DOHH2 (cell line): Measurements from ENCODE around the gene VSTM2B.

Source experiments
- H3F3A ChIP-seq: fragments of 200-600 bp; sonication (generic), shearing (Covaris generic); 2 replicates; pipeline ENCODE4 v1.6.0; 2016; ENCODE audit warnings: antibody characterized with exemption, mild to moderate bottlenecking; ENCODE audit not compliant: control insufficient read depth, insufficient read depth
- H3K27ac ChIP-seq: fragments of 200-600 bp; sonication (generic); 2 replicates; pipeline ENCODE4 v1.5.1; 2014; ENCODE audit warnings: low read depth, mild to moderate bottlenecking, low read length, moderate library complexity
- H3K27me3 ChIP-seq: fragments of 200-600 bp; sonication (generic); 2 replicates; pipeline ENCODE4 v1.6.1; 2014; ENCODE audit warnings: mild to moderate bottlenecking, low read length, mixed read lengths; ENCODE audit not compliant: control insufficient read depth
- H3K36me3 ChIP-seq: fragments of 200-600 bp; sonication (generic); 2 replicates; pipeline ENCODE4 v1.6.1; 2014; ENCODE audit warnings: mild to moderate bottlenecking, low read length, moderate library complexity, mixed read lengths; ENCODE audit not compliant: control insufficient read depth
- H3K4me1 ChIP-seq: fragments of 200-600 bp; sonication (generic); 2 replicates; pipeline ENCODE4 v1.6.1; 2014; ENCODE audit warnings: mild to moderate bottlenecking, low read length, mixed read lengths; ENCODE audit not compliant: control insufficient read depth
- H3K4me2 ChIP-seq: fragments of 200-600 bp; sonication (generic); 2 replicates; pipeline ENCODE4 v1.6.0; 2014; ENCODE audit warnings: mild to moderate bottlenecking, low read length, moderate library complexity
- H3K4me3 ChIP-seq: fragments of 200-600 bp; sonication (generic); 2 replicates; pipeline ENCODE4 v1.5.1; 2014; ENCODE audit warnings: mild to moderate bottlenecking, low read length, mixed read lengths
- H3K79me2 ChIP-seq: fragments of 200-600 bp; sonication (generic); 2 replicates; pipeline ENCODE4 v1.6.1; 2014; ENCODE audit warnings: mild to moderate bottlenecking, low read length, mixed read lengths; ENCODE audit not compliant: control insufficient read depth
- H3K9me2 ChIP-seq: fragments of 200-600 bp; sonication (generic); replicated peaks from 2 replicates; pipeline ENCODE4 v1.6.1; 2014; ENCODE audit warnings: mild to moderate bottlenecking, low read length, mixed read lengths; ENCODE audit not compliant: control insufficient read depth
- H3K9me3 ChIP-seq: fragments of 200-600 bp; sonication (generic); 2 replicates; pipeline ENCODE4 v1.6.1; 2014; ENCODE audit warnings: antibody characterized with exemption, low read length, mixed read lengths; ENCODE audit not compliant: control insufficient read depth, insufficient read depth
- H4K20me1 ChIP-seq: fragments of 200-600 bp; sonication (generic); 2 replicates; pipeline ENCODE4 v1.6.0; 2014; ENCODE audit warnings: low read depth, mild to moderate bottlenecking, antibody characterized with exemption, low read length, moderate library complexity; ENCODE audit not compliant: control insufficient read depth, insufficient read depth
- EZH2phosphoT487 ChIP-seq: fragments of 200-600 bp; sonication (generic); IDR thresholded peaks from 2 replicates; pipeline ENCODE4 v1.6.1; 2017; ENCODE audit warnings: borderline replicate concordance, mild to moderate bottlenecking, antibody characterized with exemption, low read length, moderate library complexity, mixed read lengths
- TF ChIP-seq, protein P1 (sequence below): fragments of 200-600 bp; sonication (generic); IDR thresholded peaks from one replicate; pipeline ENCODE4 v1.5.1; 2014; ENCODE audit warnings: antibody characterized with exemption, mild to moderate bottlenecking, low read depth, low read length; ENCODE audit not compliant: poor library complexity, severe bottlenecking

Gene VSTM2B

DNA sequence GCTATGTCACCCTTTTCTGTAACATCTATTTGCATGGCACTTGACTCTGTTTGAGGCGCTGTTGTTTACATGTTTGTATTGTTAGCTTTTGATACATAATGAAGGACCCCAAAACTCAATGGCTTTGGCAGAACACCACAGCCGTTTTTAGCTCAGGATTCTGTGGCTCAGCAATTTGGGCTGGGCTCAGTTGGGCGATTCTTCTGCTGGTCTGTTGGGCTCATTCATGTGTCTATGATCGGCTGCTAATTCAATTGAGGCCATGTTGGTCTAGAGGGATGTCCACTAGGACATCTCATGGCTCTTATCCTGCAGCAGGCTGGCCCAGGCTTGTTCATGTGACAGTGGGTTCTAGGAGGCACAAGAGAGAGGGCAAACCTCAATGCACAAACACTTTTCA is 33.9 kb downstream of the VSTM2B start:
- Histone ChIP-seq H3F3A (no peaks in the 10 kb centered on the region), H3K36me3 (no peaks in the 10 kb centered on the region), H3K9me3 (no peaks in the 10 kb centered on the region), H3K27ac (no peak overlapping the region), H3K4me3 (no peak overlapping the region), H3K4me1 (no peaks in the 10 kb centered on the region), H4K20me1 (no peaks in the 10 kb centered on the region), H3K79me2 (no peaks in the 10 kb centered on the region), H3K4me2 (no peak overlapping the region), H3K27me3 (no peaks in the 10 kb centered on the region), H3K9me2 (no peaks in the 10 kb centered on the region)
- TF ChIP-seq, protein P1, sequence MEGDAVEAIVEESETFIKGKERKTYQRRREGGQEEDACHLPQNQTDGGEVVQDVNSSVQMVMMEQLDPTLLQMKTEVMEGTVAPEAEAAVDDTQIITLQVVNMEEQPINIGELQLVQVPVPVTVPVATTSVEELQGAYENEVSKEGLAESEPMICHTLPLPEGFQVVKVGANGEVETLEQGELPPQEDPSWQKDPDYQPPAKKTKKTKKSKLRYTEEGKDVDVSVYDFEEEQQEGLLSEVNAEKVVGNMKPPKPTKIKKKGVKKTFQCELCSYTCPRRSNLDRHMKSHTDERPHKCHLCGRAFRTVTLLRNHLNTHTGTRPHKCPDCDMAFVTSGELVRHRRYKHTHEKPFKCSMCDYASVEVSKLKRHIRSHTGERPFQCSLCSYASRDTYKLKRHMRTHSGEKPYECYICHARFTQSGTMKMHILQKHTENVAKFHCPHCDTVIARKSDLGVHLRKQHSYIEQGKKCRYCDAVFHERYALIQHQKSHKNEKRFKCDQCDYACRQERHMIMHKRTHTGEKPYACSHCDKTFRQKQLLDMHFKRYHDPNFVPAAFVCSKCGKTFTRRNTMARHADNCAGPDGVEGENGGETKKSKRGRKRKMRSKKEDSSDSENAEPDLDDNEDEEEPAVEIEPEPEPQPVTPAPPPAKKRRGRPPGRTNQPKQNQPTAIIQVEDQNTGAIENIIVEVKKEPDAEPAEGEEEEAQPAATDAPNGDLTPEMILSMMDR = no peak
- no peak for TF ChIP-seq EZH2phosphoT487

DNA sequence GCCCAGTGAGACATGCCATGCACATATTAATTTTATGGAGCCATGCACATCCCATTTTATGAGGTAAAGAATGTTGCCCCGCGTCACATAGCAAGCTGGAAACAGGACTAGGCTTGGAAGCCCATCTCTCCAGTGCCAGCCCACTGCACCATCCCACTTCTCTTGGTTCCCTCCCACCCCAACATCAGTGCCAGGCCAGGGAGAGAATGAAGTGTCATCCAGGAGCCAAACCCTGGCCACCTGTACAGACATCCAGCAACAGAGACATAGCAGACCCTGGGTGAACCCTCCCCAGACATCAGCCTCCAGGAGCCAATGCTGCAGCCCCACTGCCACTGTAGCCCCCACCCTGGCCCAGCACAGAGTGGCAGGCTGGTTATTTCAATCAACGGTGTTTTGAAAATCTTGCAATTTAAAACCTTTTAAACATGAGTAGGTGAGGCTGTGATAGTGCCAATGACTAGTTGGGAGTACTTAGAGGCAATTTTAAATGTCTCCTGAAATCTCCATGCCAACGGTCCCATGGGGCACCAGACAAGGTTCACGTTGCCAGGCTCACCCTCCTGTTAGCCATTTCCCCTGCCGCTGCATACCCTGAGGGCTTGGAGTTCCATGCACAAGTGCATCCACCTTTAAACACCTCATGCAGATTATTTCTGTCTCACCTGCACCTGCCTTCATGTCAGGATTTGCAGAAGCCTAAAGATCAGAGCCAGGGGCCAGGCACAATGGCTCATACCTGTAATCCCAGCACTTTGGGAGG is 34.7 kb downstream of the VSTM2B start:
- no peak for TF ChIP-seq EZH2phosphoT487
- TF ChIP-seq, protein P1 = no peak
- Histone ChIP-seq H3K9me3 (no peaks in the 10 kb centered on the region), H3K36me3 (no peaks in the 10 kb centered on the region), H3F3A (no peaks in the 10 kb centered on the region), H3K4me1 (no peaks in the 10 kb centered on the region), H3K27me3 (no peaks in the 10 kb centered on the region), H4K20me1 (no peaks in the 10 kb centered on the region), H3K9me2 (no peaks in the 10 kb centered on the region), H3K4me2 (no peak overlapping the region), H3K4me3 (no peak overlapping the region), H3K79me2 (no peaks in the 10 kb centered on the region), H3K27ac (no peak overlapping the region)

DNA sequence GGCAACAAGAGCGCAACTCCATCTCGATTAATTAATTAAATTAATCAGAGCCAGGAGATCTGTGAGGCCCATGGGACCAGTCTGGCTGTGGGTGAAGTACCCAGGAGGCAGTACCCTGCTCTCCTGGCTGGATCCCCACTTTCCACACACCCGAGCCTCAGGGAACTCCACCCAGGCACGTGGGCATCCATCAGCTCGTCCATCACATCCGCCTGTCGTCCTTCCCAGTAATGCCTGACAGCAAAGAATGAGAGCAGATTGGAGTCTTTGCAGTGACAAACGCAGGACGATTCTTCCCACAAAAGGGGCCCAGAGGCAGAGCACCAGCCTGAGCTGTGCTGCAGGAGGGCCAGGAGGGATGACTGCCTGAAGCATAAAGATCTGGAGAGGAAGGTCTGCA is 35.8 kb downstream of the VSTM2B start:
- Histone ChIP-seq H3K4me2 (no peak overlapping the region), H3K36me3 (no peaks in the 10 kb centered on the region), H3K9me3 (no peaks in the 10 kb centered on the region), H3K4me3 (no peak overlapping the region), H3K4me1 (no peaks in the 10 kb centered on the region), H4K20me1 (no peaks in the 10 kb centered on the region), H3K27me3 (no peaks in the 10 kb centered on the region), H3K9me2 (no peaks in the 10 kb centered on the region), H3F3A (no peaks in the 10 kb centered on the region), H3K79me2 (no peaks in the 10 kb centered on the region), H3K27ac (no peak overlapping the region)
- TF ChIP-seq, protein P1 = no peak
- no peak for TF ChIP-seq EZH2phosphoT487
